Fibroblast of lung (primary cell): ENCODE data around the gene VPS35L. TPM values are rescaled to one million over a fixed set of nuclear protein-coding genes. Genes with fewer than 3 reads are reported as not detected.

Source experiments
- DNase-seq, 2 donors: peaks; one replicate each; pipeline versions ENCODE4 v3.0.0 to v3.0.0-alpha.2; 2010; ENCODE audit warnings: low read depth in 2 of 2
- H2AFZ ChIP-seq: 2 replicates; pipeline ENCODE4 v1.5.1; 2012; ENCODE audit warnings: low read length, control low read depth, inconsistent platforms
- H3K27ac ChIP-seq: 2 replicates; pipeline ENCODE4 v1.5.1; 2011; ENCODE audit warnings: low read length, control low read depth; ENCODE audit not compliant: insufficient read depth
- H3K27me3 ChIP-seq: 2 replicates; pipeline ENCODE4 v1.5.1; 2011; ENCODE audit warnings: mild to moderate bottlenecking, low read length; ENCODE audit not compliant: control insufficient read depth, insufficient read depth
- H3K36me3 ChIP-seq: 2 replicates; pipeline ENCODE4 v1.5.1; 2011; ENCODE audit warnings: low read length; ENCODE audit not compliant: control insufficient read depth, insufficient read depth
- H3K4me1 ChIP-seq: 2 replicates; pipeline ENCODE4 v1.5.1; 2011; ENCODE audit warnings: low read length; ENCODE audit not compliant: control insufficient read depth, insufficient read depth; ENCODE audit errors: extremely low read depth
- H3K4me2 ChIP-seq: 2 replicates; pipeline ENCODE4 v1.5.1; 2011; ENCODE audit warnings: low read length, control low read depth; ENCODE audit not compliant: insufficient read depth; ENCODE audit errors: extremely low read depth
- H3K4me3 ChIP-seq, 4 experiments: fragments of 200-600 bp in 1 of 4; sonication (generic) in 1 of 4; replicated peaks in 1 of 4; 2 replicates each; pipeline ENCODE4 v1.5.1; 2011 to 2016; ENCODE audit warnings: low read length in 4 of 4, low read depth in 3 of 4, mild to moderate bottlenecking in 3 of 4, control low read depth in 2 of 4, inconsistent platforms in 1 of 4, mixed read lengths in 1 of 4; ENCODE audit not compliant: insufficient read depth in 1 of 4; ENCODE audit errors: control extremely low read depth in 1 of 4
- H3K79me2 ChIP-seq: 2 replicates; pipeline ENCODE4 v1.5.1; 2012; ENCODE audit warnings: mild to moderate bottlenecking, low read length, inconsistent platforms; ENCODE audit not compliant: control insufficient read depth, insufficient read depth
- H3K9ac ChIP-seq: 2 replicates; pipeline ENCODE4 v1.5.1; 2011; ENCODE audit warnings: mild to moderate bottlenecking, low read length, control low read depth; ENCODE audit not compliant: insufficient read depth
- H3K9me3 ChIP-seq: 2 replicates; pipeline ENCODE4 v1.5.1; 2012; ENCODE audit warnings: low read depth, low read length; ENCODE audit not compliant: control insufficient read depth, insufficient read depth
- H4K20me1 ChIP-seq: 2 replicates; pipeline ENCODE4 v1.5.1; 2011; ENCODE audit warnings: low read length; ENCODE audit not compliant: control insufficient read depth, insufficient read depth; ENCODE audit errors: extremely low read depth
- CTCF ChIP-seq, 2 donors: IDR thresholded peaks in 1 of 2; conservative IDR thresholded peaks in 1 of 2; 1 replicate in 1 of 2; 2 replicates in 1 of 2; pipeline ENCODE4 v1.5.1; 2011 to 2012; ENCODE audit warnings: low read length in 2 of 2, control low read depth in 1 of 2, inconsistent platforms in 1 of 2, low read depth in 1 of 2, mild to moderate bottlenecking in 1 of 2
- EZH2 ChIP-seq: IDR thresholded peaks from 2 replicates; pipeline ENCODE4 v1.5.1; 2012; ENCODE audit warnings: low read length, control low read depth, mild to moderate bottlenecking; ENCODE audit errors: missing control alignments
- polyA plus RNA-seq, 2 donors: library from polyadenylated mRNA; depleted of rRNA in 1 of 2; stranded (reverse) in 1 of 2; unstranded in 1 of 2; fragments of >200 nt; gene quantifications; 2 replicates each; pipeline ENCODE4 v1.2.1, GENCODE V29; 2011 to 2012; ENCODE audit warnings: missing spikeins in 1 of 2
- total RNA-seq: library from RNA; depleted of rRNA; stranded (reverse); fragments of >200 nt; gene quantifications from 2 replicates; pipeline ENCODE4 v1.2.1, GENCODE V29; 2014

Gene VPS35L
- total and polyA plus RNA-seq, 2 donors (not counting 1 experiment from before 2014, with no cell fraction given): 46.7 to 54.7 TPM

DNA sequence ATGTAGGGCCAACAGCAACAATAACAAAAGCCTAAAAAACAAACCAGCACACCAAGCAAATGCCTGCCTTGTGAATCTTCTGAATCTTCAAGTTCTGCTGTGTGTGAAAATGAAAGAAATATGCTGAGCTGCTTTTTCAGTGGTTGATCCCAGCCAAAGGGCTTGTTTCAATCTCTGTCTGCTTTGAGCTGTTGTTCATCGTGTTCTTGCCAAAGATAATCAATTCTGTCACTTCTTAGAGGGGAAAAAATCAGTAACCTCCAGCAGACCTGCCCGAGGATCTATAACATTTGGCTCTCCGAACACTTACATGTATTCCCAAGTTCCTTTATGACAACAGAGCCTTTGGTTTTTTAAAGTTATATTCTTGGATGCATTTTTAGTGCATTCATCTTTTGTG, 65.9 kb downstream of the VPS35L start:
- H3K4me1 ChIP-seq: no peaks in the 10 kb centered on the region
- H2AFZ ChIP-seq: no peak overlapping the region
- H3K27me3 ChIP-seq: no peaks in the 10 kb centered on the region
- no peak overlapping the region for H3K9ac ChIP-seq
- H3K4me2 ChIP-seq: no peak overlapping the region
- H3K9me3 ChIP-seq: no peaks in the 10 kb centered on the region
- H3K4me3 ChIP-seq: no peak overlapping the region
- no peaks in the 10 kb centered on the region for H4K20me1 ChIP-seq
- peaks cover 3% of the 10 kb centered on the region for H3K36me3 ChIP-seq
- no peaks in the 10 kb centered on the region for H3K79me2 ChIP-seq
- no peak overlapping the region for H3K27ac ChIP-seq
- DNase-seq: no peak
- TF ChIP-seq CTCF (conservative IDR thresholded peaks at IDR 0.05 in 1 of 2, IDR thresholded peaks at IDR 0.05 in 1 of 2; ENCODE audit: low read depth in 1 of 2, low read length in 2 of 2): no peak
- no peak for TF ChIP-seq EZH2

- H3K79me2 ChIP-seq: no peaks in the 10 kb centered on the region
- no peaks in the 10 kb centered on the region for H3K4me1 ChIP-seq
- no peak overlapping the region for H3K4me2 ChIP-seq
- TF ChIP-seq CTCF (conservative IDR thresholded peaks at IDR 0.05 in 1 of 2, IDR thresholded peaks at IDR 0.05 in 1 of 2; ENCODE audit: low read depth in 1 of 2, low read length in 2 of 2) (no peak), EZH2 (no peak)
- H3K27me3 ChIP-seq: no peaks in the 10 kb centered on the region
- no peak overlapping the region for H2AFZ ChIP-seq
- H3K36me3 ChIP-seq: no peaks in the 10 kb centered on the region
- no peak overlapping the region for H3K27ac ChIP-seq
- no peaks in the 10 kb centered on the region for H3K9me3 ChIP-seq
- no peak for DNase-seq
- H3K4me3 ChIP-seq: no peak overlapping the region
- H4K20me1 ChIP-seq: no peaks in the 10 kb centered on the region
- no peak overlapping the region for H3K9ac ChIP-seq
These were observed 69.5 kb downstream of the VPS35L start for GRCh38 chr16:19625039-19625438.

GRCh38 chr16:19636436-19637267, 81.1 kb downstream of the VPS35L start:
- Histone ChIP-seq H3K27ac (no peak overlapping the region), H3K4me2 (no peak overlapping the region), H3K4me3 (no peak overlapping the region), H3K9ac (no peak overlapping the region), H3K9me3 (no peaks in the 10 kb centered on the region), H4K20me1 (no peaks in the 10 kb centered on the region), H3K79me2 (no peaks in the 10 kb centered on the region), H2AFZ (no peak overlapping the region), H3K27me3 (no peaks in the 10 kb centered on the region), H3K4me1 (no peaks in the 10 kb centered on the region), H3K36me3 (peaks cover 7% of the 10 kb centered on the region)
- TF ChIP-seq EZH2: no peak
- TF ChIP-seq CTCF (conservative IDR thresholded peaks at IDR 0.05 in 1 of 2, IDR thresholded peaks at IDR 0.05 in 1 of 2; ENCODE audit: low read depth in 1 of 2, low read length in 2 of 2): no peak
- peak in 1 of 2 donors; percentile 26 for DNase-seq
